Liver (tissue), 3 donors: ENCODE results near the gene CREB1.

Experiments used
- EGR1 ChIP-seq, 2 donors: IDR thresholded peaks; 2 replicates each; pipeline ENCODE4 v1.6.1; 2016 to 2018; ENCODE audit warnings: antibody characterized with exemption in 2 of 2, low read depth in 2 of 2
- GABPA ChIP-seq, 2 donors: IDR thresholded peaks in 1 of 2; conservative IDR thresholded peaks in 1 of 2; 2 replicates each; pipeline ENCODE4 v1.6.1; 2016; ENCODE audit warnings: antibody characterized with exemption in 2 of 2, mild to moderate bottlenecking in 1 of 2, moderate library complexity in 1 of 2
- HNF4A ChIP-seq, 2 donors: conservative IDR thresholded peaks; 2 replicates each; pipeline ENCODE4 v1.6.1; 2016; ENCODE audit warnings: antibody characterized with exemption in 2 of 2, mild to moderate bottlenecking in 2 of 2
- MAX ChIP-seq: IDR thresholded peaks from 2 replicates; pipeline ENCODE4 v1.6.1; 2016; ENCODE audit warnings: antibody characterized with exemption
- RAD21 ChIP-seq, 2 donors: IDR thresholded peaks; 2 replicates each; pipeline ENCODE4 v1.6.1; 2016; ENCODE audit warnings: antibody characterized with exemption in 2 of 2, mild to moderate bottlenecking in 2 of 2
- SP1 ChIP-seq: IDR thresholded peaks from 2 replicates; pipeline ENCODE4 v1.6.1; 2018; ENCODE audit warnings: antibody characterized with exemption, mild to moderate bottlenecking
- TAF1 ChIP-seq: conservative IDR thresholded peaks from 2 replicates; pipeline ENCODE4 v1.6.1; 2016; ENCODE audit warnings: antibody characterized with exemption, mild to moderate bottlenecking
- TF ChIP-seq, protein P1 (sequence below): fragments of 150-350 bp; IDR thresholded peaks from 2 replicates; pipeline ENCODE4 v1.5.1; 2017; ENCODE audit warnings: improper control_type of control experiment, low read depth, low read length; ENCODE audit not compliant: missing input control
- TF ChIP-seq, protein P2 (sequence below): IDR thresholded peaks from 2 replicates; pipeline ENCODE4 v1.6.1; 2016; ENCODE audit warnings: antibody characterized with exemption
- TF ChIP-seq, protein P3 (sequence below): IDR thresholded peaks from 2 replicates; pipeline ENCODE4 v1.6.1; 2016; ENCODE audit warnings: antibody characterized with exemption, mild to moderate bottlenecking
- TF ChIP-seq, protein P4 (sequence below): IDR thresholded peaks from 2 replicates; pipeline ENCODE4 v1.6.1; 2016; ENCODE audit warnings: antibody characterized with exemption
- donor health status: healthy.
- donor health status: healthy.

DNA sequence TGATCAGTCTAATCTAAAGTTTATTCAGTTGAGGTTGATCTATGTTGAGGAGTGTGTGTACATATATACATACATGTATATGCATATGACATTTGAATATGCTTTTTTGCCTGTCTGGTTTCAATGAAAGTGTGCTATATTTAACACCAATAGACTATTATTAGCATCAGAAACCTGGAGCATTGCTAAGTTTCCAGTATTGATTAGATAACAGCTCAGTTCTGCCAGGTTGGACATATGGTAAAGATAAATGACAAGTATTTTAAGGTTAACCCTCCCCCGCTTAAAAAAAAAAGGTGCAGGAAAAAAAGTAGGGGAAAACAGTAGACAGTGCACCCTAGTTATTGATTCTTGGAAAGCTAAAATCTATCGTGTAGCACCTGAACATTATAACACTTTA is 19.4 kb downstream of the CREB1 start:
- no peak for TF ChIP-seq GABPA (IDR thresholded peaks at IDR 0.05 in 1 of 2, conservative IDR thresholded peaks at IDR 0.05 in 1 of 2)
- TF ChIP-seq SP1: no peak
- TF ChIP-seq, protein P1, sequence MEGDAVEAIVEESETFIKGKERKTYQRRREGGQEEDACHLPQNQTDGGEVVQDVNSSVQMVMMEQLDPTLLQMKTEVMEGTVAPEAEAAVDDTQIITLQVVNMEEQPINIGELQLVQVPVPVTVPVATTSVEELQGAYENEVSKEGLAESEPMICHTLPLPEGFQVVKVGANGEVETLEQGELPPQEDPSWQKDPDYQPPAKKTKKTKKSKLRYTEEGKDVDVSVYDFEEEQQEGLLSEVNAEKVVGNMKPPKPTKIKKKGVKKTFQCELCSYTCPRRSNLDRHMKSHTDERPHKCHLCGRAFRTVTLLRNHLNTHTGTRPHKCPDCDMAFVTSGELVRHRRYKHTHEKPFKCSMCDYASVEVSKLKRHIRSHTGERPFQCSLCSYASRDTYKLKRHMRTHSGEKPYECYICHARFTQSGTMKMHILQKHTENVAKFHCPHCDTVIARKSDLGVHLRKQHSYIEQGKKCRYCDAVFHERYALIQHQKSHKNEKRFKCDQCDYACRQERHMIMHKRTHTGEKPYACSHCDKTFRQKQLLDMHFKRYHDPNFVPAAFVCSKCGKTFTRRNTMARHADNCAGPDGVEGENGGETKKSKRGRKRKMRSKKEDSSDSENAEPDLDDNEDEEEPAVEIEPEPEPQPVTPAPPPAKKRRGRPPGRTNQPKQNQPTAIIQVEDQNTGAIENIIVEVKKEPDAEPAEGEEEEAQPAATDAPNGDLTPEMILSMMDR: no peak
- TF ChIP-seq, protein P2, sequence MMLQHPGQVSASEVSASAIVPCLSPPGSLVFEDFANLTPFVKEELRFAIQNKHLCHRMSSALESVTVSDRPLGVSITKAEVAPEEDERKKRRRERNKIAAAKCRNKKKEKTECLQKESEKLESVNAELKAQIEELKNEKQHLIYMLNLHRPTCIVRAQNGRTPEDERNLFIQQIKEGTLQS: no peak
- TF ChIP-seq, protein P3, sequence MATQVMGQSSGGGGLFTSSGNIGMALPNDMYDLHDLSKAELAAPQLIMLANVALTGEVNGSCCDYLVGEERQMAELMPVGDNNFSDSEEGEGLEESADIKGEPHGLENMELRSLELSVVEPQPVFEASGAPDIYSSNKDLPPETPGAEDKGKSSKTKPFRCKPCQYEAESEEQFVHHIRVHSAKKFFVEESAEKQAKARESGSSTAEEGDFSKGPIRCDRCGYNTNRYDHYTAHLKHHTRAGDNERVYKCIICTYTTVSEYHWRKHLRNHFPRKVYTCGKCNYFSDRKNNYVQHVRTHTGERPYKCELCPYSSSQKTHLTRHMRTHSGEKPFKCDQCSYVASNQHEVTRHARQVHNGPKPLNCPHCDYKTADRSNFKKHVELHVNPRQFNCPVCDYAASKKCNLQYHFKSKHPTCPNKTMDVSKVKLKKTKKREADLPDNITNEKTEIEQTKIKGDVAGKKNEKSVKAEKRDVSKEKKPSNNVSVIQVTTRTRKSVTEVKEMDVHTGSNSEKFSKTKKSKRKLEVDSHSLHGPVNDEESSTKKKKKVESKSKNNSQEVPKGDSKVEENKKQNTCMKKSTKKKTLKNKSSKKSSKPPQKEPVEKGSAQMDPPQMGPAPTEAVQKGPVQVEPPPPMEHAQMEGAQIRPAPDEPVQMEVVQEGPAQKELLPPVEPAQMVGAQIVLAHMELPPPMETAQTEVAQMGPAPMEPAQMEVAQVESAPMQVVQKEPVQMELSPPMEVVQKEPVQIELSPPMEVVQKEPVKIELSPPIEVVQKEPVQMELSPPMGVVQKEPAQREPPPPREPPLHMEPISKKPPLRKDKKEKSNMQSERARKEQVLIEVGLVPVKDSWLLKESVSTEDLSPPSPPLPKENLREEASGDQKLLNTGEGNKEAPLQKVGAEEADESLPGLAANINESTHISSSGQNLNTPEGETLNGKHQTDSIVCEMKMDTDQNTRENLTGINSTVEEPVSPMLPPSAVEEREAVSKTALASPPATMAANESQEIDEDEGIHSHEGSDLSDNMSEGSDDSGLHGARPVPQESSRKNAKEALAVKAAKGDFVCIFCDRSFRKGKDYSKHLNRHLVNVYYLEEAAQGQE: no peak
- no peak for TF ChIP-seq TAF1
- TF ChIP-seq EGR1 (IDR thresholded peaks at IDR 0.05; ENCODE audit: low read depth in 2 of 2): no peak
- TF ChIP-seq MAX: no peak
- TF ChIP-seq RAD21 (IDR thresholded peaks at IDR 0.05): no peak
- TF ChIP-seq, protein P4, sequence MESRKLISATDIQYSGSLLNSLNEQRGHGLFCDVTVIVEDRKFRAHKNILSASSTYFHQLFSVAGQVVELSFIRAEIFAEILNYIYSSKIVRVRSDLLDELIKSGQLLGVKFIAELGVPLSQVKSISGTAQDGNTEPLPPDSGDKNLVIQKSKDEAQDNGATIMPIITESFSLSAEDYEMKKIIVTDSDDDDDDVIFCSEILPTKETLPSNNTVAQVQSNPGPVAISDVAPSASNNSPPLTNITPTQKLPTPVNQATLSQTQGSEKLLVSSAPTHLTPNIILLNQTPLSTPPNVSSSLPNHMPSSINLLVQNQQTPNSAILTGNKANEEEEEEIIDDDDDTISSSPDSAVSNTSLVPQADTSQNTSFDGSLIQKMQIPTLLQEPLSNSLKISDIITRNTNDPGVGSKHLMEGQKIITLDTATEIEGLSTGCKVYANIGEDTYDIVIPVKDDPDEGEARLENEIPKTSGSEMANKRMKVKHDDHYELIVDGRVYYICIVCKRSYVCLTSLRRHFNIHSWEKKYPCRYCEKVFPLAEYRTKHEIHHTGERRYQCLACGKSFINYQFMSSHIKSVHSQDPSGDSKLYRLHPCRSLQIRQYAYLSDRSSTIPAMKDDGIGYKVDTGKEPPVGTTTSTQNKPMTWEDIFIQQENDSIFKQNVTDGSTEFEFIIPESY: no peak
- no peak for TF ChIP-seq HNF4A (conservative IDR thresholded peaks at IDR 0.05)
